Breast epithelium (tissue), 4 donors: ENCODE data around the gene GALNT16. TPM values are rescaled to one million over a fixed set of nuclear protein-coding genes. Genes with fewer than 3 reads are reported as not detected.

ENCODE experiments used
- DNase-seq, 2 donors: peaks; one replicate each; pipeline ENCODE4 v3.0.0-alpha.2; 2019; ENCODE audit warnings: low spot score in 2 of 2
- H3K27ac ChIP-seq, 2 donors: fragments of 200-600 bp; sonication (generic) in 1 of 2; one replicate each; pipeline ENCODE4 v1.5.1; 2016 to 2019; ENCODE audit warnings: mild to moderate bottlenecking in 1 of 2
- H3K27me3 ChIP-seq, 2 donors: fragments of 200-600 bp; sonication (generic) in 1 of 2; one replicate each; pipeline versions ENCODE4 v1.5.1 to v1.6.0; 2017 to 2019; ENCODE audit warnings: control low read depth in 1 of 2, mild to moderate bottlenecking in 1 of 2
- H3K36me3 ChIP-seq: fragments of 200-600 bp; one replicate; pipeline ENCODE4 v1.5.1; 2019
- H3K4me1 ChIP-seq, 2 donors: fragments of 200-600 bp; sonication (generic); one replicate each; pipeline ENCODE4 v1.5.1; 2016 to 2019; ENCODE audit warnings: control low read depth in 1 of 2
- H3K4me3 ChIP-seq, 3 donors: fragments of 200-600 bp; sonication (generic); 1 replicate in 2 of 3; 2 replicates in 1 of 3; pipeline ENCODE4 v1.5.1; 2016 to 2019; ENCODE audit warnings: mild to moderate bottlenecking in 3 of 3, moderate library complexity in 2 of 3
- H3K9me3 ChIP-seq, 2 donors: fragments of 200-600 bp; sonication (generic) in 1 of 2; one replicate each; pipeline ENCODE4 v1.5.1; 2016 to 2019; ENCODE audit warnings: control low read depth in 1 of 2
- POLR2A ChIP-seq: fragments of 450-650 bp; IDR thresholded peaks from one replicate; pipeline ENCODE4 v1.6.1; 2016; ENCODE audit warnings: antibody characterized with exemption, mild to moderate bottlenecking, moderate library complexity
- POLR2AphosphoS5 ChIP-seq, 3 donors: sonication (generic); formaldehyde crosslinking; IDR thresholded peaks; one replicate each; pipeline ENCODE4 v1.6.1; 2017; ENCODE audit warnings: antibody characterized with exemption in 3 of 3
- intact Hi-C: fragments of 100-400 bp; cut with DNase I; formaldehyde crosslinking; loops from one replicate; pipeline ENCODE4 v1.15.1; 2023; ENCODE audit warnings: low total_unique reads
- total RNA-seq, 3 donors: library from RNA; depleted of rRNA; stranded (reverse); fragments of >200 nt; gene quantifications; one replicate each; pipeline ENCODE4 v1.1.0, GENCODE V29; 2016
- TF ChIP-seq, protein P1 (sequence below), 3 donors: fragments of 450-650 bp; IDR thresholded peaks; one replicate each; pipeline ENCODE4 v1.5.1; 2016 to 2017; ENCODE audit warnings: antibody characterized with exemption in 3 of 3, mild to moderate bottlenecking in 3 of 3, moderate library complexity in 3 of 3

The GALNT16 gene
- total RNA-seq, 3 donors from 2014 or later: 6.3 to 20.6 (median 8.8) TPM

DNA sequence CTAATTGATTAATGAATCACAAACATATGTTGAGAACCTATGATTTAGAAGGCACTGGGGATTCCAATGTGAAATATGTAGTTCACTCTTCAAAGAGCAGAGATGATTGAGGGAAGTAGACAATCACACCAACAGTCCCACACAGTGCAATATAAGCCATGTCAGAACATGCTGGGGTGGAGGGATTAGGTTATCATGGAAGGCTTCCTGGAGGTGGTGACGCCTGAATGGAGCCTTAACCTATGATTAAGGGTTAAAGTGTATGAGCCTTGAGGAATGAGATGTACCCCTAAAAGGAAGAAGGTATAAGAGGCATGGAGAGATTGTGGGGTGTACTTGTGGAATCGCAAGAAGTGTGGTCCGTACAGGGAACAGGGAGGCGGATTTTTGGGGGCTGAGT is 106.8 kb downstream of the GALNT16 start:
- Histone ChIP-seq H3K27me3 (no peaks in the 10 kb centered on the region), H3K4me3 (no peak overlapping the region), H3K4me1 (no peaks in the 10 kb centered on the region), H3K27ac (no peak overlapping the region), H3K9me3 (no peaks in the 10 kb centered on the region), H3K36me3 (no peaks in the 10 kb centered on the region)
- TF ChIP-seq POLR2A: no peak
- TF ChIP-seq POLR2AphosphoS5 (IDR thresholded peaks at IDR 0.05): no peak
- TF ChIP-seq, protein P1, sequence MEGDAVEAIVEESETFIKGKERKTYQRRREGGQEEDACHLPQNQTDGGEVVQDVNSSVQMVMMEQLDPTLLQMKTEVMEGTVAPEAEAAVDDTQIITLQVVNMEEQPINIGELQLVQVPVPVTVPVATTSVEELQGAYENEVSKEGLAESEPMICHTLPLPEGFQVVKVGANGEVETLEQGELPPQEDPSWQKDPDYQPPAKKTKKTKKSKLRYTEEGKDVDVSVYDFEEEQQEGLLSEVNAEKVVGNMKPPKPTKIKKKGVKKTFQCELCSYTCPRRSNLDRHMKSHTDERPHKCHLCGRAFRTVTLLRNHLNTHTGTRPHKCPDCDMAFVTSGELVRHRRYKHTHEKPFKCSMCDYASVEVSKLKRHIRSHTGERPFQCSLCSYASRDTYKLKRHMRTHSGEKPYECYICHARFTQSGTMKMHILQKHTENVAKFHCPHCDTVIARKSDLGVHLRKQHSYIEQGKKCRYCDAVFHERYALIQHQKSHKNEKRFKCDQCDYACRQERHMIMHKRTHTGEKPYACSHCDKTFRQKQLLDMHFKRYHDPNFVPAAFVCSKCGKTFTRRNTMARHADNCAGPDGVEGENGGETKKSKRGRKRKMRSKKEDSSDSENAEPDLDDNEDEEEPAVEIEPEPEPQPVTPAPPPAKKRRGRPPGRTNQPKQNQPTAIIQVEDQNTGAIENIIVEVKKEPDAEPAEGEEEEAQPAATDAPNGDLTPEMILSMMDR (IDR thresholded peaks at IDR 0.05): no peak
- DNase-seq: no peak
- intact Hi-C loops: loop anchor here (5.0 kb wide), 1 partner anchor 49 kb away; no protein-coding TSS in a partner anchor

DNA sequence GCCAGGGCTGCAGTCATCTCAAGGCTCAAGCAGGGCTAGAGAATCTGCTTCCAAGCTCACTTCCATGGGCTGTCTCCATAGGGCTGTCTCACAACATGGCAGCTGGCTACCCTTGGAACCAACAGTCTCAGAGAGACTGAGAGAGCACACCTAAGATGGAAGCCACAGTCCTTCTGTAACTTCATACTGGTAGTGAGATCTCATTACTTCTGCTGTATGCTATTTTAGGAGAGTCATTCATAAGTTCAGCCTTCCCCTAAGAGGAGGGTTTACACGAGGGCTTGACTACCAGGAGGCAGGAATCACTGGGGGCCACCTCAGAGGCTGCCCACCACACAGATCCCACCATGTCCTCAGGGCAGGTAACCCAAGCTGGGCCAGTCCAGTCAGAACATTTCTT is 108.4 kb downstream of the GALNT16 start:
- Histone ChIP-seq H3K27me3 (no peaks in the 10 kb centered on the region), H3K36me3 (no peaks in the 10 kb centered on the region), H3K4me3 (no peak overlapping the region), H3K4me1 (no peaks in the 10 kb centered on the region), H3K9me3 (no peaks in the 10 kb centered on the region), H3K27ac (no peak overlapping the region)
- no peak for DNase-seq
- intact Hi-C loops: loop anchor here (5.0 kb wide), 1 partner anchor 51 kb away; no protein-coding TSS in a partner anchor
- TF ChIP-seq POLR2A (no peak), POLR2AphosphoS5 (IDR thresholded peaks at IDR 0.05) (no peak)
- TF ChIP-seq, protein P1 (IDR thresholded peaks at IDR 0.05): no peak

DNA sequence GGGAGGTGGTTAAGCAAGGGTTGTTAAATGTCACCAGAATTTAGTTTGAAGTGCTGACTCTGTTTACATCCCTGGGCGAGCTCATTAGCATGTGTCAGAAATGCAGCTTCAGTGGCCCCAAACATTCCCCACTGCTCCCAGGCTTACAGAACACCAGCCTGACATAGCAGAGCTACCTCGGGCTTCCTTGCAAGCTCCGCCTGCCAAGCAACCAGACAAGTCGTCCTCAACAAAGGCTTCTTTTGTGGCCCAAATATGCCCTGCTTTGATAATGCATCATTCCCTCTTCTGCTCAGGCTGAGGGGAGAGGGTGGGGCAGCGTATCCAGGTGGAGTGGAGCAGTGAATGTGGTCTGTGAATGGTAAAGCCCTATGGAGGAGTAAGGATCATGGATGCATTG is 110.1 kb downstream of the GALNT16 start:
- H3K36me3 ChIP-seq: no peaks in the 10 kb centered on the region
- H3K4me3 ChIP-seq: no peak overlapping the region
- no peak overlapping the region for H3K27ac ChIP-seq
- no peaks in the 10 kb centered on the region for H3K27me3 ChIP-seq
- intact Hi-C loops: no loop called here
- no peak for DNase-seq
- TF ChIP-seq POLR2AphosphoS5 (IDR thresholded peaks at IDR 0.05) (no peak), POLR2A (no peak)
- TF ChIP-seq, protein P1 (IDR thresholded peaks at IDR 0.05): no peak
- no peaks in the 10 kb centered on the region for H3K4me1 ChIP-seq
- no peaks in the 10 kb centered on the region for H3K9me3 ChIP-seq

GRCh38 chr14:69372146-69372545 is 112.2 kb downstream of the GALNT16 start:
- DNase-seq: no peak
- Histone ChIP-seq H3K4me3 (no peak overlapping the region), H3K9me3 (no peaks in the 10 kb centered on the region), H3K4me1 (no peaks in the 10 kb centered on the region), H3K27me3 (no peaks in the 10 kb centered on the region), H3K36me3 (no peaks in the 10 kb centered on the region), H3K27ac (no peak overlapping the region)
- intact Hi-C loops: no loop called here
- TF ChIP-seq POLR2AphosphoS5 (IDR thresholded peaks at IDR 0.05): no peak
- no peak for TF ChIP-seq POLR2A
- TF ChIP-seq, protein P1 (IDR thresholded peaks at IDR 0.05): no peak

- intact Hi-C loops: no loop called here
- Histone ChIP-seq H3K36me3 (no peaks in the 10 kb centered on the region), H3K9me3 (no peaks in the 10 kb centered on the region), H3K4me1 (no peaks in the 10 kb centered on the region), H3K4me3 (no peak overlapping the region), H3K27ac (no peak overlapping the region), H3K27me3 (no peaks in the 10 kb centered on the region)
- no peak for TF ChIP-seq POLR2AphosphoS5 (IDR thresholded peaks at IDR 0.05)
- no peak for TF ChIP-seq POLR2A
- TF ChIP-seq, protein P1 (IDR thresholded peaks at IDR 0.05): no peak
- DNase-seq: no peak
Measured at GRCh38 chr14:69373104-69373503, 113.1 kb downstream of the GALNT16 start.
